HG03575 (cell line): ENCODE results near the gene PGA4.
"Not testable (repeated sequence)": the region's sequence is repeated elsewhere in the genome, so short reads cannot be mapped to it uniquely, and the experiment has no call there.

ENCODE experiments used
- ATAC-seq: cut with Tn5 transposase; IDR thresholded peaks from one replicate; pipeline ENCODE4 v1.9.1; 2021; ENCODE audit not compliant: unreplicated experiment, insufficient number of reproducible peaks, low FRiP score; ENCODE audit errors: extremely low read depth

Gene PGA4

DNA sequence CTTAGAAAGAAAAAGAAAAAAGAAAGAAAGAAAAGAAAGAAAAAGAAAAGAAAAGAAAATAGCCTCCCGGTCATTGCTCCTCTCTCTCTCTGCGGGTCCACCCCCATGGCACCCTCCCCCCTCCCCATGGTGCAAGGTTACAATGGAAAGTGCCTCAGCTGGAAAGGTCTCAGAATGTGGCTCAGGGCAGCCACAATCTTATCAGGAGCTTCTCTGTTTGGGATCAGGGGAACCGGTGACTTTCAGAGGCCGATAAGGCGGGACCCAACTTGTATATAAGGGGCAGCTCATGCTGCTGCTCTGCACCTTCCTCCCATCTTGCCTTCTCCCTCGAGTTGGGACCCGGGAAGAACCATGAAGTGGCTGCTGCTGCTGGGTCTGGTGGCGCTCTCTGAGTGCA, at the start of gene PGA4:
PGA4 (plus strand) TSS at position 301 of the 400 bp plus-strand sequence; CDS start at position 355, 54 bp downstream.
- ATAC-seq: not testable (repeated sequence)

DNA sequence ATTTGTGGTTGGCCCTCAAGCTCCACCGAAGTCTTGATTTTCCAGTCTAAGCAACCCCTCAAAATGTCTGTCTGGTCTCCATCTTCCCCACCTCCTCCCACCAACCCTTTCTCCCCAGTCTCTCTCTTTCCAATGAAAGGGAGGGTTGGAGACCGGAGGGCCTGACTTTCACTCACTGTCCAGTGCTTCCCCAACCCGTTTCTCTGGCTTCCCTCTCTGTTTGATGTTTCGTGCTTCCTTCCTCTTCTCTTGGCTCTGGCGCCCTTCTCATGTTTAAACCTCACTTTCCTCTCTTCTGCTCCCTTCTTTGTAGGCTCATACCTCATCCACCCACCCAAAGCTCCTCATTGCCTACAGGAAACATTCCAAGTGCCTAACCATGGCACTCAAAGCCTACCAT, 49.8 kb upstream of the PGA4 start:
- no peak for ATAC-seq

DNA sequence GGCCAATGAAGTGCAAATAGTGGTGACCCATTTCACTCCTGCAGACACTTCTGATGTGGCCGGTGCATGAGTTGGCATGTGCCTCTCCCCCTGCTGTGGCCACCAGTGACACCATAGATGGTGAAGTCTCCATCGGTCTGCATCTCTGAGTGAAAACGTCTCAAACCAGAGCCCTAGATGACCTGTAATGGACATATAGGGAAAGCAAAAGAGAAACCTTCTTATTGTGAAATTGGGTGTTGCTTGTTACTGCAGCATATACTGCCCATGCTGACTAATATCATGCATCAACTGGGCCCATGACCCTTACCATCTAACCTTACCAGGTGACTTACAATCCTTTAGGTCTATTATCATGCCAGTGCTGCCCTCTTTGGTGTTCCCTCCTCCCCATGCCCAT, 49.3 kb upstream of the PGA4 start:
- ATAC-seq: no peak

DNA sequence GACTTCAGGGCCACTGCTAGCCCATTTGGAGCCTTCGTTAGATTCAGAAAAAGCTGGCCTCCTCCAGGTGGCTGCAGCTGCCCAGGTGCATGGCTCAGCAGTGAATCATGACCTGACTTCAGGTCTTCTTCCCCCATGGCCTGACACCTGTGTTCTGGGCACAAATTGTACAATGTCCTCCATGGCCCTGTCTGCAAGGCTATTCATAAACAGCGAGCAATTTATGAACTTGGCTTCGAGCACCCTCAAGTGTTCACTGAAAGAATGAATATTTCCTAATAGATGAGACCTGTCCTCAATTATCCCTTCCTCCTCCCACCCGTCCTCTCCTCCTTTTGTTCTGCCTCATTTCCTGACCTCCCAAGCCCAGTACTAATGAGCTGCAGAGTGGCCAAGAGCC, 48.7 kb upstream of the PGA4 start:
- ATAC-seq: no peak

DNA sequence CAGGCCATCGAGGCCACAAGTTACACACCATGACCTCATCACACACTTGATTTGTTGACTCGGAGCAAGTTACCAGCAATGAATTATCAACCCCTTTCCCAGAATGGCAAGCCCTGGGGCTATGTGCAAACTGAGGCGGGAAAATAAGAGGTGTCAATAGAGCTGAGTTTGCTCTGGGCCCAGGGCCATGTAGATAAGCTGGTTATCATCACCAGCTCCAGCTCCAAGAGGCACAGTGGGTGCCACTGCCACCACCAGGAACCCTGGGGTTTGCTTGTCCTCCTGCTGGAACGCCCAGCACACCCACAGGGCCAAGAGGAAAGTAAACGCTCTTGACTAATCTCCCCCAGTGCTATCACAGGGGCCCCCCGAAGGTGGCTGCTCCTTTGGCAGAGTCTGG, 47.9 kb upstream of the PGA4 start:
- no peak for ATAC-seq

DNA sequence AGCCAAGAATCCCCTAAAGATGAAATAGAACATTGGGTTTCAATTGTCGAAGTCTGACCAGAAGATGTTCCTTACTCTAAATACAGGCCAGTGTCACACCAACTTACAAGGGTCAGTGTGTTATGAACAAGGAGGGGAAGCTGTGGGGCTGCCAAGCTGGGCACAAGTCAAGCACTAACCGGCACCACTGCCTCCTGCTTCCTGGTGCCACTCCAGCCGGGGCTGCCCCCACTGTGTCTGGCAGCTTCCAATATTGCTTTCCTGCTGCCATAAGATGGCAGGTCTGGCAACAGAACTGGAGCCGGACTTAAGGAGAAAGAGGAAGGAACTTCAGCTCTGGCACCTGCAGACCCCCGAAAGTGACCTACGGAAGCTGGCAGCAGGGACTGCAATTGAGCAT, 47.2 kb upstream of the PGA4 start:
- ATAC-seq: no peak

DNA sequence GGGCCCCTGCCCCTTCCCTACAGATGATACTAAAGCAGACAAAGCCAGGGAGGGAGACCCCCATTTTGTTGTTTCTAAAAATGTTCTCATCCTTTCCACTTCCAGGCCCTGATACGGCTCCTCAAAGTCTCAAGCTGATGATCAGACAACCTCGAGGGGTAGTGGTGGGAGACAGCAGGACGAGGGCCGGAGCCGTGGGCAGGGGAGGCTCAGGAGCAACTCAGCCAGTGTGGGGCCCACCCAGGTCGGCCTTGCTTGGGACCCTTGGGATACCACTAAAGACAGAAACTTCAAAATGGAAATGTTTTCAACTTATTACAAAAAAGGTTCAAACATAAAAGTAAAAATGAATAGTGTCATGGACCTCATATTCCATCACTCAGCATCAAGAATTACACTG, 45.7 kb upstream of the PGA4 start:
- no peak for ATAC-seq

DNA sequence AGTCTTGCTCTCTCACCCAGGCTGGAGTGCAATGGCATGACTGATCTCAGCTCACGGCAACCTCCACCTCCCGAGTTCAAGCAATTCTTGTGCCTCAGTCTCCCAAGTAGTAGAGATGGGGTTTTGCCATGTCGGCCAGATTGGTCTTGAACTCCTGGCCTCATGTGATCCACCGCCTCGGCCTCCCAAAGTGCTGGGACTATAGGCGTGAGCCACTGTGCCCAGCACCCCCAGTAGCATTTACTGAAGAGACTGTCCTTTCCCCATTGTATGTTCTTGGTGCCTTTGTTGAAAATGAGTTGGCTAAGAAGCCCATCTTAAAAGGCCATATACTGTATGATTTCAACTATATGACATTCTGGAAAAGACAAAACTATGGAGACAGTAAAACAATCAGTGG, 41.9 kb upstream of the PGA4 start:
- not testable (repeated sequence) for ATAC-seq

DNA sequence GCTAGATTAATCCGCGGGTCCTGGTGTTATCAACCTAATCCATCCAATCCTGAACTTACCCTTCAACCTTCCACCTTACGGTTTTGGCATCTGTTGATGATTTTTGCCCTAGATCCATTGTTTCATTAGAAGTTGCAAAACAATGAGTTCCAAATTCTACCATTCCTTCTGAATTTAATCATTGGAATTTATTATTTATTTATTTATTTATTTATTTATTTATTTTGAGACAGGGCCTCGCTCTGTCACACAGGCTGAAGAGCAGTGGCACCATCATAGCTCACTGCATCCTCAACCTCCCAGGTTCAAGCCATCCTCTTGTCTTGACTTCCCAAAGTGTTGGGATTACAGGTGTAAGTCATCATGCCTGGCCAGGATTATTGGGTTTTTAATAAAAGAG, 40.7 kb upstream of the PGA4 start:
- ATAC-seq: no peak

DNA sequence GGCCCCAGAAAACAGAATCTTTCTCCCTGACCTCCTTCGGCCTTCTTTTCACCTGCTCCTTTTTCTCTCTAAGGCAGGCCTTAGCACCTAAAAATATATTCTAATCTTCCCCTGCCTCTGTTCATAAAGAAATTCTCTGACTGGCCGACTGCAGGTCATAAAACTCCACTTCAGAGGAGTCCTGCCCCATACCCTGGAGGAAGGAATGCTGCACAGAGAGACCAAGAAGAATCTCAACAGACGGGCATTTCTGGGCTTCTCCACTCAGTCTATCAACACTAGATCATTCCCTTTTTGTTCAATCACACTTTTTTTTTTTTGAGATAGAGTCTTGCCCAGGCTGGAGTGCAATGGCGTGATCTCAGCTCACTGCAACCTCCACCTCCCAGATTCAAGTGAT, 38.5 kb upstream of the PGA4 start:
- ATAC-seq: no peak

DNA sequence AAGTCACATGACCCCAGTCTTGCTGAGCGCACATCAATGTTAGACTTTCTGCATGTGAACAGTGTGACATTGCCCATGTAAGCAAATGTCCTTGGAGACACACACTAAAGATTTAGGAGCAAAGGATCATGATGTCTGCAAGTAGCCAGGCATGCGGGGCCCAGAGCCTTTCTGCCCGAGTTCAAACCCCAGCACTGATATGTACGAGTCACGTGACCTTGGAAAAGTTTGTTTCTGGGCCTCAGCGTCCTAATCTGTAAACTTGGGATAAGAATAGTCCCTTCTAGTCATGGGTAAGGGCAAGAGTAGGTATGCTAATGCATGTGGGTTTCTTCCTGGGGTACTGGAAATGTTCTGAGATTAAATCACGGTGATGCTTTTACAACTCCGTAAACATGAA, 35.6 kb upstream of the PGA4 start:
- no peak for ATAC-seq

DNA sequence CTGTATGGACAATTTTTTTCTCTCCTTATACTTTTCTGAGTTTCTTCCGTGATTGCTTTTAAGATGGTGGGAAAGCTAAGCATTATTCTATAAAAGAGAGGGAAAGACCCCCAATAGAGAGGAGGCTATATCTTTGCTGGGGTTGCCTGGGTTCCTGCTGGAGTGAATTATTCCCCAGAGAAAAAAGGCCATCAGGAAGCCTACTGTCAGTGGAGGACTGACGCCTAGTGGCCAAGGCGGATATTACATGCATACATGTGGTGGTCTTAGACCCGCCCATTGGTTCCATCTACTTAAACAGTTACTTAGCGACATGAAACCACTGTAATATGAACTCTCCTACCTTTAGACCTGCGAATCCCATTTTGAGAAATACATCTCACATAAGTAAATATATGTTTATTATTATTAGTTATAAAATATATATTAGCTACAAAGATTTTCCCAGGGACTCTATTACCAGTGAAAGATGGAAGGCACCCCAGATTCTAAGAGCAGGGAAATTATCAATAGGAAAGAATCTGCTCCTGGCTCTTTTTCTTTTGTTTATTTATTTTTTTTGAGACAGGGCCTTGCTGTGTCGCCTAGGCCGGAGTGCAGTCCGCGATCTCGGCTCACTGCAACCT, 34.5 kb upstream of the PGA4 start:
- no peak for ATAC-seq

DNA sequence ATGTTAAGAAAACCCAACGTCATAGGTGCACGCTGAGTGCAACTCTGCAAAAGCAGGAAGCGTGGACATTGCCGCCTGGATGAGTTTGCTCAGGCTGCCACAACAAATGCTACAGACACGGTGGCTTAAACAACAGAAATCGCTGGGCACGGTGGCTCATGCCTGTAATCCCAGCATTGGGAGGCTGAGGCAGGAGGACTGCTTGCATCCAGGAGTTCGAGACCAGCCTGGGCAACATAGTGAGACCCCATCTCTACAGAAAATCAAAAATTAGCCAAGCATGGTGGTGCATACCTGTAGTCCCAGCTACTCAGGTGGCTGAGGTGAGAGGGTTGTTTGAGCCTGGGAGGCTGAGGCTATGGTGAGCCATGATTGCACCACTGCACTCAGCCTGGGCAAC, 32.2 kb upstream of the PGA4 start:
- no peak for ATAC-seq

DNA sequence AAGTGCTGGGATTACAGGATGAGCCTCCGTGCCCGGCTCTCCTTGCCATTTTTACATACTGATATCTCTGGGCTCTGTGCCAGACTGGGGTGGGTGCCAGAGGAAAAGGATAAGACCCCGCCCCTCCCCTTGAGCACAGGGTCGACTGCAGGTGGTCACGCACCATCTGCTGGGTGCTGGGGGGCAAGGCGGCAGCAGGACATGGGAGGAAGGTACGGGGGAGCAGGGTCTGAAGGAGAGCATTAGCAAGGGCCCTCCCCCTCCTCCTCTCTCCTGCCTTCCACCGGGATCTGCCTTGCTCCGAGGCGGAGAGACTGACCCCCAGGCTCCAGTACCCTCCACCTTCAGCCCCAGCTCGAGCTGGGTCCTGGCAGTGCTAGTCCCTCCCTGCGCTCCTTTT, 28.6 kb upstream of the PGA4 start:
- no peak for ATAC-seq

DNA sequence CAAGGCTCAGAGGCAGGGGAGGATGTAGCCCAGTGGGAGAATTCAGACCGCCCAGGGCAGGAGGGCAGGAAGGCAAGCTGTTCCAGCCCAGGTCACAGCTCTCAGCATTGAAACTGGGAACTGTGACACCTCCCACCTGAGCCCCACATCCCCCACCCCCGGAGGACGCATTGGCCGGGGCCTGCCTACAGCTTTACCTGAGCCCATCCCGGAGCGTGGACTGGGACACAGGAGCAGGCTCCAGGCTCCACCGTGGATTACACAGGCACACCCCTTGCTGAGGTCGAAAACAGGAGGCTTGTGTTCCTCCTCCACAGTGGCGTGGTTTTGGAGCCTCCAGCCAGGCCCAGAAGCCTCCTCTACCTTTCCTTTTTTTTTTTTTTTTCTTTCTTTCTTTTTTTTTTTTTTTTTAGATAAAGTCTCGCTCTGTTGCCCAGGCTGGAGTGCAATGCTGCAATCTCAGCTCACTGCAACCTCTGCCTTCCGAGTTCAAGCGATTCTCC, 27.9 kb upstream of the PGA4 start:
- no peak for ATAC-seq

DNA sequence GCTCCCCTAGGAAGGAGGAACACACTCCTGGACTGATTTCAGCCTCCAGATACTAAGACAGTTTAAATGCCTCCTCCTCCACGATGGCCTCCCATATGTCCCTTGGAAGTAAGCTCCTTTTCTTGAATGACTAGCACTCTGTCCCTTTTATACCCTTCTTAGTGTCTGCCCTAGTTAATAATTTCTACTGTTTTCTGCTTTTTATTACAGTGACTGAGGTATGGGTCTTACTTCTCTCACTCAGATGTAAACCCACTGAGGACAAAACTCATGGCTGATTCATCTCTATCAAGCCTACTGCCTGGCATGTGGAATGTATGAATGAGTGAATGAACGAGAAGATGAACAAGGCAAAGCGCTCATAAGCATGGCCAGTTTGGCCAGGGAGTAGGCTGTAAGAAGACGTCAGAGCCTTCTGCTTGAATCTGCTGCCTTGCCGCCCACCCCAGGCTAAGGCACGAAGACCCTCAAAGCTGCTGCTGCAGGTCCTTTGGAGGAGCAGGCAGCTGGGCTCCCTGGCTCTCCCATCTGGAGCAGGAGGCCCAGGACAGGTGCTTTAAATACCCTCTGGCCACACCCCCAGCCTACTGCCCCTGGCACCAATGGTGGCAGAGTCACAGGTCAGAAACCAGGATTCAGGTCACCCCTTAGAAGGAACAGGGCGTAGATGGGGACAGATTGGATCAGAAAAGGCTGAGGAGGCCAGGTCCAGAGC, 27.0 kb upstream of the PGA4 start:
- no peak for ATAC-seq

DNA sequence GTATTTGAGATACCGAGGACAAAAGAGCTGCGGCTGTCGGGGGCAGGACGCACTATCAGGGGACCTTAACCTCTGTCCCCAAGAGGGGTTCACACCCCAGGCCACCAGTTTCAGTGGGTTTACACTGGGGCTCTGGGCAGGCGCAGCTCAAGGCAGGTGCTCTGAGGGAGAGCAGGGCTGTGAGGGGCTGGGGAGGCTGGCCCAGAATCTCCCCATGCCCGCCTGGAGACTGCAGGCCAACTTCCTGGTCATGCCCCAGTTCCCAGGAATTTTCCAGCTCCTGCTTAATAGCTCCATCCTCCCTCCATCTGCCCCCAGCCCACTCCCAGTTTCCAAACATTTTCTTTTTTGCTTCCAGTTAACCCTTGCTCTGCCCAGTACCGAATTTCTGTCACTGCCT, 26.4 kb upstream of the PGA4 start:
- ATAC-seq: no peak

DNA sequence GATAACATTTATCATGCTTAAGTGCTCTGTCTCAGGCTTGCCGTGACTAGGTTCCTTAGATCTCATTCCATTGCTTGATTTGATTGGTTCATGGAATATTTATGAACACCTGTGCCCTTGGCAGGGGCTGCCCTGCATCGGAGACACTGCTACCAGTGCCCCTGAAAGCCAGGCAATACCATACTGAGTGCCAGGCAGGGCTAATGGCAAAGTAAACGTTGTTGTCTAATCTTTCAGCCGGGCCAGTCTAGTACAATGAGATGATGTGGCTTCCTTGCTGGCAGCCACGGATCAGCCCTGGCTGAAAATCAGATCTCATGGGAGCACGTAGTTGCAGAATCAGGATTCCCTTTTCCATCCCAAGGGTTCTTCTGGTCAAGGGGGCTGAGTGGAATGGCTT, 23.8 kb upstream of the PGA4 start:
- ATAC-seq: no peak

DNA sequence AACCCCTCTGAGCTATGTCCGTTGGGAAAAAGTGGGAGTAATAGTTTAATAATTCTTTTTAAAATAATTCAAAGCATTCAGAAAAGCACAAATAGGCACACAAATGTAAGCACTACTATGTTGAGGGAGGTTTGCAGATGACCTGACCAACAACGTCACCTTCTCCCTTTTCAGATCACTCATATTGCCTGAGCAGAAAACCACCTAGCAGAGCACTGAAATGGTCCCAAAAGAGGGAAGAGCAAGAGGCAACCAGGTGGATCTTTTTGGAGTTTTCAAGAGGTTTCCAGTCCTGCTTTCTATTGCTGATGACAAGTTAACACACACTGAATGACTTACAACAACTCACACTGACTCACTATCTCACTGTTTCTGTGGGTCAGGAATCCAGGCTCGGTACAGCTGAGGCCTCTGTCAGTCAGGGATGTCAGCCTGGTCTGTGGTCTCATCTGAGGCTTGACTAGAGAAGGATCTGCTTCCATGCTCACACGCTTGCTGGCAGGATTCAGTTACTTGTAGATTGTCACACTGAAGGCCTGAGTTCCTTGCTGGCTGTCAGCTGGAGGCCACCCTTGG, 23.1 kb upstream of the PGA4 start:
- ATAC-seq: no peak

DNA sequence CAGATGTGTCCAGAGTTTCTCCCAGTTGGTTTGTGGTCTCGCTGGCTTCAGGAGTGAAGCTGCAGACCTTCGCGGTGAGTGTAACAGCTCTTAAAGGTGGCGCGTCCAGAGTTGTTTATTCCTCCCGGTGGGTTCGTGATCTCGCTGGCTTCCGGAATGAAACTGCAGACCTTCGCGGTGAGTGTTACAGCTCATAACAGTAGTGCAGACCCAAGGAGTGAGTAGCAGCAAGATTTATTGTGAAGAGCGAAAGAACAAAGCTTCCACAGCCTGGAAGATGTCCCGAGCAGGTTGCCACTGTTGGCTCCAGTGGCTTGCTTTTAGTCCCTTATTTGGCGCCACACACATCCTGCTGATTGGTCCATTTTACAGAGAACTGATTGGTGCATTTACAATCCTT, 20.7 kb upstream of the PGA4 start:
- ATAC-seq: no peak
